Measurements from ENCODE around the gene PCSK4.

Gene PCSK4

GRCh38 chr19:1470055-1470304 is 20.2 kb downstream of the PCSK4 start:
- ATAC-seq (replicated peaks) (peak in 1 of 2 donors; percentile 0), DNase-seq (no peak)
- H3K27ac Mint-ChIP-seq = peak overlapping the region; percentile 87
- H3K9me3 Mint-ChIP-seq = no peaks in the 10 kb centered on the region
- peaks cover 11 to 16% of the 10 kb centered on the region in 2 donors for H3K36me3 Mint-ChIP-seq
- H3K4me1 Mint-ChIP-seq = peaks cover 19 to 40% of the 10 kb centered on the region in 2 donors
- H3K4me3 Mint-ChIP-seq = peak overlapping the region; percentile 79 to 83
- peaks cover 12 to 18% of the 10 kb centered on the region in 2 donors for H3K27me3 Mint-ChIP-seq

- DNase-seq (no peak), ATAC-seq (replicated peaks) (peak; percentile 17 to 28)
- H3K4me3 Mint-ChIP-seq = peak overlapping the region in 1 of 2 donors; percentile 79
- peaks cover 19 to 40% of the 10 kb centered on the region in 2 donors for H3K4me1 Mint-ChIP-seq
- H3K9me3 Mint-ChIP-seq = no peaks in the 10 kb centered on the region
- H3K27me3 Mint-ChIP-seq = peaks cover 12 to 18% of the 10 kb centered on the region in 2 donors
- no peak overlapping the region for H3K27ac Mint-ChIP-seq
- H3K36me3 Mint-ChIP-seq = peaks cover 9 to 14% of the 10 kb centered on the region in 2 donors
These were observed 20.7 kb downstream of the PCSK4 start for GRCh38 chr19:1469255-1470054.

GRCh38 chr19:1468821-1469254 is 21.3 kb downstream of the PCSK4 start:
- Mint-ChIP-seq H3K9me3 (no peaks in the 10 kb centered on the region), H3K4me3 (peak overlapping the region in 1 of 2 donors; percentile 48), H3K27ac (no peak overlapping the region), H3K36me3 (peaks cover 6 to 8% of the 10 kb centered on the region in 2 donors), H3K27me3 (peaks cover 12 to 18% of the 10 kb centered on the region in 2 donors), H3K4me1 (peaks cover 19 to 40% of the 10 kb centered on the region in 2 donors)
- ATAC-seq (replicated peaks) (peak; percentile 17 to 21), DNase-seq (no peak)

- Mint-ChIP-seq H3K4me3 (peak overlapping the region; percentile 44 to 56), H3K4me1 (peaks cover 17 to 36% of the 10 kb centered on the region in 2 donors), H3K27ac (no peak overlapping the region), H3K27me3 (peaks cover 12 to 18% of the 10 kb centered on the region in 2 donors), H3K36me3 (peaks cover 4 to 5% of the 10 kb centered on the region in 2 donors), H3K9me3 (no peaks in the 10 kb centered on the region)
- DNase-seq (no peak), ATAC-seq (replicated peaks) (no peak)
These were observed 21.8 kb downstream of the PCSK4 start for GRCh38 chr19:1468274-1468820.

- Mint-ChIP-seq H3K27me3 (peaks cover 12 to 18% of the 10 kb centered on the region in 2 donors), H3K4me3 (peak overlapping the region in 1 of 2 donors; percentile 56), H3K9me3 (no peaks in the 10 kb centered on the region), H3K36me3 (peaks cover 1 to 2% of the 10 kb centered on the region in 2 donors), H3K4me1 (peaks cover 14 to 33% of the 10 kb centered on the region in 2 donors), H3K27ac (no peak overlapping the region)
- DNase-seq (no peak), ATAC-seq (replicated peaks) (no peak)
These were observed 22.5 kb downstream of the PCSK4 start for GRCh38 chr19:1467490-1468273.

GRCh38 chr19:1467215-1467489 is 23.0 kb downstream of the PCSK4 start:
- H3K4me1 Mint-ChIP-seq = peaks cover 13 to 28% of the 10 kb centered on the region in 2 donors

GRCh38 chr19:1466461-1467214 is 23.5 kb downstream of the PCSK4 start:
- Mint-ChIP-seq H3K4me3 (peak overlapping the region in 1 of 2 donors; percentile 14), H3K27ac (peak overlapping the region; percentile 25), H3K4me1 (peaks cover 9 to 23% of the 10 kb centered on the region in 2 donors), H3K9me3 (no peaks in the 10 kb centered on the region), H3K36me3 (peaks cover 1 to 2% of the 10 kb centered on the region in 2 donors), H3K27me3 (peaks cover 5 to 13% of the 10 kb centered on the region in 2 donors)
- DNase-seq (no peak), ATAC-seq (replicated peaks) (no peak)

More at GRCh38 chr19:1467215-1467489, 23.0 kb downstream of the PCSK4 start:
- Mint-ChIP-seq H3K27ac (no peak overlapping the region), H3K36me3 (peaks cover 1 to 2% of the 10 kb centered on the region in 2 donors), H3K27me3 (peaks cover 10 to 18% of the 10 kb centered on the region in 2 donors), H3K4me3 (peak overlapping the region in 1 of 2 donors; percentile 28), H3K9me3 (no peaks in the 10 kb centered on the region)
- ATAC-seq (replicated peaks) (no peak), DNase-seq (no peak)

- no peak overlapping the region for H3K4me3 Mint-ChIP-seq
- H3K36me3 Mint-ChIP-seq = peaks cover 1 to 2% of the 10 kb centered on the region in 2 donors
- ATAC-seq (replicated peaks) = no peak
These were observed 24.1 kb downstream of the PCSK4 start for GRCh38 chr19:1466018-1466460.

GRCh38 chr19:1465191-1466016 is 24.7 kb downstream of the PCSK4 start:
- DNase-seq (no peak), ATAC-seq (replicated peaks) (peak in 1 of 2 donors; percentile 37)
- Mint-ChIP-seq H3K27ac (no peak overlapping the region), H3K36me3 (peaks cover 1 to 2% of the 10 kb centered on the region in 2 donors), H3K4me3 (peak overlapping the region in 1 of 2 donors; percentile 19), H3K9me3 (no peaks in the 10 kb centered on the region), H3K27me3 (peaks cover 4 to 12% of the 10 kb centered on the region in 2 donors), H3K4me1 (peaks cover 6 to 12% of the 10 kb centered on the region in 2 donors)

More at GRCh38 chr19:1466018-1466460, 24.1 kb downstream of the PCSK4 start:
- H3K27ac Mint-ChIP-seq = no peak overlapping the region
- H3K4me1 Mint-ChIP-seq = peaks cover 7 to 17% of the 10 kb centered on the region in 2 donors
- no peak for DNase-seq
- peaks cover 4 to 12% of the 10 kb centered on the region in 2 donors for H3K27me3 Mint-ChIP-seq
- no peaks in the 10 kb centered on the region for H3K9me3 Mint-ChIP-seq

- Mint-ChIP-seq H3K36me3 (peaks cover 4 to 5% of the 10 kb centered on the region in 2 donors), H3K4me1 (peaks cover 3 to 4% of the 10 kb centered on the region in 2 donors), H3K27ac (no peak overlapping the region), H3K9me3 (no peaks in the 10 kb centered on the region), H3K27me3 (peaks cover 14 to 22% of the 10 kb centered on the region in 2 donors), H3K4me3 (no peak overlapping the region)
- ATAC-seq (replicated peaks) (no peak), DNase-seq (no peak)
These were observed 28.3 kb downstream of the PCSK4 start for GRCh38 chr19:1461862-1462261.

GRCh38 chr19:1460033-1460995 is 29.8 kb downstream of the PCSK4 start:
- DNase-seq = no peak
- no peak overlapping the region for H3K27ac Mint-ChIP-seq
- no peak for ATAC-seq (replicated peaks)
- peaks cover 8 to 10% of the 10 kb centered on the region in 2 donors for H3K36me3 Mint-ChIP-seq
- peaks cover 4 to 5% of the 10 kb centered on the region in 2 donors for H3K9me3 Mint-ChIP-seq
- no peak overlapping the region for H3K4me3 Mint-ChIP-seq
- H3K27me3 Mint-ChIP-seq = peaks cover 20 to 31% of the 10 kb centered on the region in 2 donors
- peaks cover 4 to 7% of the 10 kb centered on the region in 2 donors for H3K4me1 Mint-ChIP-seq

GRCh38 chr19:1459479-1459878 is 30.7 kb downstream of the PCSK4 start:
- DNase-seq (no peak), ATAC-seq (replicated peaks) (no peak)
- H3K4me1 Mint-ChIP-seq = peaks cover 7 to 14% of the 10 kb centered on the region in 2 donors
- peaks cover 4 to 5% of the 10 kb centered on the region in 2 donors for H3K9me3 Mint-ChIP-seq
- H3K27ac Mint-ChIP-seq = no peak overlapping the region
- peaks cover 26 to 38% of the 10 kb centered on the region in 2 donors for H3K27me3 Mint-ChIP-seq
- no peak overlapping the region for H3K4me3 Mint-ChIP-seq
- H3K36me3 Mint-ChIP-seq = peaks cover 8 to 10% of the 10 kb centered on the region in 2 donors
